HG02885 (cell line): ENCODE measurements around the gene TULP3.

ENCODE experiments used
- ATAC-seq: cut with Tn5 transposase; IDR thresholded peaks from one replicate; pipeline ENCODE4 v1.9.1; 2021; ENCODE audit warnings: mild to moderate bottlenecking; ENCODE audit not compliant: unreplicated experiment, poor library complexity

The TULP3 gene

DNA sequence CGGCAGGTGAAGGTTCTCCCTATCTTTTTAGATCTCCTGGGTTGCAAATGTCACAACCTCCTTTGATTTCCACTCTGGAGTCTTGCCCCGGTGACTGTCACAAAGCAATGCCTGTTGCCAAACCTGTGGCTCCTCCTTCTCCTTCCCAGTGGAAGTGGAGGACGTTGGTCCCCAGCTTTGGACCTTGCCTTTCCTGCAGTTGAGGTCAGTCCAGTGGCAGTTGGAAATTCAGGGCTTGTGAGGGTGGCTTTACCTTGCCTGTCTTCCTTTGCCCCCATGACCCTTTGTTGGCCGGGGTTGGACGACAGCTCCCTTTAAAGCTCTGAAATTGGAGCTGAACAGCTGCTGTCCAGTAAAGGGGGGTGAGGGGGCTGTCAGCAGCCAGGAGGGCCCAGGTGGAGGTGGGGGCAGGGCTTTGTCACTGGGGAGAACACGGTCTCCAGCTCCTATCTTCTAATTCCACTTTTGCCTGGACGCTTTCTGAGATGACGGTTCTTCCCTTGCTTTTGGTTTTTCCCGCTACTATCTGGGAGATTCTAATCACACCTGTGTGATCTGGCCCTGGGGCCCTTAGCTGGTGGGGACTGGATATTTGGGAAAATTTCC, 72.6 kb downstream of the TULP3 start:
- ATAC-seq, result no peak

DNA sequence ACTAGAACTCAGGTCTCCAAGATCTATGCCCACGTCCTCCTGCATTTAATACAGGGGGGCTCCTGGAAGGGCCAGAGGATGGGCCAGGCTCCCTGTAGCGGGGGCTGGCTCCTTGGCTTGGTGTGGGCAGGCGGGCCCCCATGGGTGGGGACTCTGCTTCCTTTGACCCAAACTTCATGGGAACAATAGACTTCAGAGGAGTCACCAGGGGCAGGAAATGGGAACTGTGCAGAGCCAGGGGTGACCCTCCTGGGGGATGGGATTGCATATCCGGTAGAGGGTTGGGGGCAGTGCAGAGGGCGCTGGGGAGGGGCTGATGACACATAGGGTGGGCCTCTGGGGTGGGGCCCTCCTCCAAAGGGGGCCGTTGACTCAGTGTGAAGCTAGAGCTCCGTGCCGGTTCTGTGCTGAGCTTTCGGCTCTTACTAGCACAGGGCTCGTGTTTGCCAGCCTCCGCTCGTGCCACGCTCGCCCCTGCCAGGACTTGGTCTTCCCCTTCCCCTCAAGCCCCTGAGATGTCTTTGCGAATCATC, 73.1 kb downstream of the TULP3 start:
- ATAC-seq, result no peak

DNA sequence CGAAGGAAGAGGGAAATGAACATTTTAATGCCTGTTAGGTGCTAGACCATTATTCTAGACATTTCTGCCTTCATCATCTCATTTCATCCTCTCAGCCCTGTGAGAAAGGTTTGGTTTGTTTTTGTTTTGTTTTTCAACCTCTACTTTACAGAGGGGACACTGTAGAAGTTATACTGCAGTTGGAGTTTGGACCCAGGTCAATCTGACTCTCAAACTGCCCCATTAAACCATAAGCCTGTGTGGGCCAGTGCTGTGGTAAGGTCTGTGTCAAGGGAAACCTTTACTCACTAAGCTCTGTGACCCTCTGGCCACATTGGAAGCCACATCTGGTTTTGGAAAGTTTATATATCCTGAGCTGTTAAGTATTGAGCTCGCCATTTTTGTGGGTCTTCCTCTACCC, 77.0 kb downstream of the TULP3 start:
- ATAC-seq, result no peak

DNA sequence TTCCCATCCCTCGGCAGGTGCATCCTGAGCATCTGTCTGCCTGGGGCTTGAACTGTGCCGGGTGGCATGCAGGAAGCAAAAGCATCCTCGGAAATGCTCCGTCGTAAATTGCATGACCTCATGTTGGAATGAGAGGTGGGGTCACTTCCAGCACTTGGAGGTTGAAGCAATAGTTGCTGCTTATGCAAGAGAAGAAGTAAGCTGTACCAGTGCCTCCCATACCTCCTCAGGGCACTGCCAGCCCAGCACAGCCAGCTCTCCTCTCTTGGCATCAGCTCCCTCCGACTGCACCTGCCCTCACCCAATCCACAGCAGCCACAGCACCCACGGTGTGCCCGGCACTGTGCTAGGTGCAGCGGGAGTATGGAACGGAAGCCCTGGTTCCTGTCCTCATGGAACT, 80.1 kb downstream of the TULP3 start:
- ATAC-seq, result no peak

DNA sequence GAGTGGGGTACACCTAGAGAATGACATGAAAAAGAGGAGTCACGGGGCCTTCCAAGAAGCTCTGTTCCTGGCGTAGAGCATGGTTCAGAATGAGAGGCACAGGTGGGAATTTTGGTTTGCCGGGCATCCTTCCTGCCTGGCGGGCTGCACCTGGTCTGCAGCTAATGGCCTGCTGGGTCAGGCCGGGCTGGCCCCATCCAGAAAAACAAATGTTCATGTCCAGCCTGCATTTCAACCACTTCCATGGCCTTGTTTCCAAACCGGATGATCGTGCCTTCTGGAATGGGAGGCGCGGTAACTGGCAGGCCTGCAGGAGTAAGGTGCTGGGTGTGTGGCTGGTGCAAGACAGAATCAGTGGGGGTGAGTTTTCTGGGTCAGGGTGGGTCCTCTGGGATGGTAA, 82.9 kb downstream of the TULP3 start:
- ATAC-seq, result no peak

DNA sequence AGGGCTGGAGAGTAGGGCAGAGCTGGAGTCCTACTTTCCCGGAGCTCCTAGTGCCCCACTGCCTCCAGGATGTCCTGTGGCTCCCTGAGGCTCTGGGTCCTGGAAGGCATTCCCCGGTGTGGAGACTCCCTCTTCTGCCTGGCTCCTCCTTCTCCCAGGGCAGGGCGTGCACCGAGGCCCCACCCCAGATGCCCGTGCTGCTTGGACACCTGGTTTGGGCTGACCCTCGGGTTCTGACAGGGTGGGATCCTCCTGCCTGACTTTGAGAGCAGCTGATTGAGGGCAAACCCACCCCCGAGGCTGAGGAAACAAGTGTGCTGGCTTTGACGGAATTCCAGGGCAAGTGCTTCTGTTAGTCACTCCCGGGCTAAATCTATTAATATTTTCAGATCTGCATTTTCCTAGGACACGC, 83.9 kb downstream of the TULP3 start:
- ATAC-seq, result no peak

DNA sequence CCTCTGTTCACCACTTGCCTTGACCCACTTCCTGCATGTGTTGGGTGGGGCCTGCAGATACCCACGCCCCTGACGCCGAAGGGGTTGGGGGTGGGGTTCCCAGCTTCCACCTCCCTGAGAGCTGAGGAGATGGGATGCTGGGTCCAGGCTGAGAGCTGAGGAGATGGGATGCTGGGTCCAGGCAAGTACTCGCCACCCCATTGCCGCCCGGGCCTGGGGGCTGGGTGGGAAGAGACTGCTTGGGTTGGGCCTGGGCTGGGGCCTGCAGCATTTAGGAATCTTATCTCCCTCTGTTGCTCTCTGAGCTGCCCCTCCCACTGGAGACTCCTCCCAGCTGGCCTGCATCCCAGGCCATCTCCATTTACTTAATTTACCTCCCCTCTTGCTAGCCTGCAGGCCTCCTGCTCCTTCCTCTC, 85.9 kb downstream of the TULP3 start:
- ATAC-seq, result no peak

DNA sequence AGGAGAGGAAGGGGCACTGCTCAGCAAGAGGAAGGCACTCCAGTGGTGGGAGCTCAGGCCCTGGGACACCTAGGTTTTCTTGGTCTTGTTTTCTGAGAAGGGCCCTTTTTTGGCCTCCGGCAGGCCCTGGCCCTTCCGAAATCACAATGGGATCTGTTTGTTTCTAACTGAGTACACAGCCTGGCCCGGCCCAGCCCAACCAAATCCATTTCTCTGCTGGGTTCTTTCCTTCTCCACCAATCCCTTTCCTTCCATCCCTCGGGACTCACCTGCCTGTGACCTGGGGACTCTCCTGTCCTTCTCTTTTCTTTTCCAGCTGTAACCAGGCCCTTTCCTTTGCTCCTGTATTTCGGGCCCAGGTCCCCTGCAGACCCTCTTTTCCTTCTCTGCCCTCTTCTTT, 87.1 kb downstream of the TULP3 start:
- ATAC-seq, result no peak

DNA sequence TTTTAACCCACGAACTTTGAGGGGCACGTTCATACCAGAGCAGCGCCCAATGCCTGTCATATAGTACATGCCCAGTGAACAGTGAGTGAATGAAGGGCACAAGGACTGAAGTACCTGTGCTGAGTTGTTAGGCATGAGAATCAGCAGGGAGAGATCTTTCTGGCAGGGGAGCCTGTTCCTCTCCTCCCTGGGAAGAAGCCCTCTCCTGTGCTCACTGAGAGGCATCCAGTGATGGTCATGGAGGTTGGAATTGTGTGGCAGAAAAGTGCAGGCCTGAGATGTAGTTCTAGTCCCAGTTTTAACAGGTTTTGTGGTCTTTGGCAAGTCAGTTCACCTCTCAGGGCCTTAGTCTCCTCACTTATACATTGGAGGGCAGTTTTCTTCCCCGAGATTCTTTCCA, 89.1 kb downstream of the TULP3 start:
- ATAC-seq, result no peak

DNA sequence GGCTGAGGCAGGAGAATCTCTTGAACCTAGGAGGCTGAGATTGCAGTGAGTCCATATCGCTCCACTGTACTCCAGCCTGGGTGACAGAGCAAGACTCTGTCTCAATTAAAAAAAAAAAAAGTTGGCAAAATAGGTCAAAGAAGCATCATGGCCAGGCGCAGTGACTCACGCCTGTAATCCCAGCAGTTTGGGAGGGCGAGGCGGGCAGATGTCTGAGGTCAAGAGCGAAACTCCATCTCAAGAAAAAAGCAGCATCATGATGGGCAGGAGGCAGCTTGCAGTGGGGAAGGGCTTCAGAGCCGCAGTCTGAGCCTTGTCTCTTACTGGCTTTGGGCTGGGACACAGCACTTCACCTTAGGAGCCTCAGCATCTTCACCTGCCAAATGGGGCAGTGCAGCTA, 89.9 kb downstream of the TULP3 start:
- no peak for ATAC-seq

DNA sequence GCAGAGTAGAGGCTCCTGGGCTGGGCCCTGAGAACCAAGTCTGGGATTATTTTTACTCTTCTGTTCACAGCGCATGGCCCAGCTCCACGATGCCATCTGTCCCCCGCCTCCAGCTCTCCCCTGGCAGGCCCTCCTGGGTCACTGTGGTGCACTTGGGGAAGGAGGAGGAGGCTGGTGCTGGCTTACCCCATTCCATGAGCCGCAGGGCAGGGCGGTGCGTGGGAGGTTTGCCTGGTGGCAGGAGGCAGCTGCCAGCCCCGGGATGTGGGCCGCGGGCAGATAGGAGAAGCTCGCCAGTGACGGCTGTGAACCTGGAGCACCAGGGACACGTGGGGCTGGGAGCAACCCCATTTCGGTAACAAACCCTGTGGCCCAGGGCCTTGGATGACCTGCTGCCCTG, 91.7 kb downstream of the TULP3 start:
- no peak for ATAC-seq

DNA sequence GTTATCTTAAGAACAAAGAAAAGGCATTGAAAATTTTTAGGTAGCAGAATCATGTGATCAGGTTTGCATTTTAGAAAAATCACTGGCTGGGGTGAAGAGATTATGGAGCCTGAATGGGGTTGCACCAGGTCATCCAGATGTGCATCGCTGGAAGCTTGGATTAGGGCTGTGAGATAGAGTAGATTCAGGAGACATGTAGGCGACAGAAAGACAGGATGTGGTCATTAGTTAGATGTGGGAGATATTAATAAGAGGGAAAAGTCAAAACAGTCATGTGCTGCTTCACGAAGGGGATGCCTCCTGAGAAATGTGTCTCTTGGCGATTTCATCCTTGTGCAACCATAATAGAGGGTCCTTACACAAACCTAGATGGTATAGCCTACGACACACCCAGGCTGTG, 93.6 kb downstream of the TULP3 start:
- no peak for ATAC-seq

DNA sequence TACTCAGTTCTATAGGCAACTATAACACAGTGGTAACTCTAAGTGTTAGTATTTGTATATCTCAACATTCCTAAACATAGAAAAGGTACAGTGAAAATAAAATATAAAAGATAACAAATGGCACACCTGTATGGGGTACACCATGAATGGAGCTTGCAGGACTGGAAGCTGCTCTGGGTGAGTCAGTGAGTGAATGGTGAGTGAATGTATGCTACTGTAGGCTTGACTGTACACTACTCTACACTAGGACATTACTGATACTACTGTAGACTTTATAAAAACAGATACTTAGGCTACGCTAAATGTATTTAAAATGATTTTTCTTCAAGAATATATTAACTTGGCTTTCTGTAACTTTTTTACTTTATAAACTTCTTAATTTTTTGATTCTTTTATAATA, 94.0 kb downstream of the TULP3 start:
- ATAC-seq, result no peak

DNA sequence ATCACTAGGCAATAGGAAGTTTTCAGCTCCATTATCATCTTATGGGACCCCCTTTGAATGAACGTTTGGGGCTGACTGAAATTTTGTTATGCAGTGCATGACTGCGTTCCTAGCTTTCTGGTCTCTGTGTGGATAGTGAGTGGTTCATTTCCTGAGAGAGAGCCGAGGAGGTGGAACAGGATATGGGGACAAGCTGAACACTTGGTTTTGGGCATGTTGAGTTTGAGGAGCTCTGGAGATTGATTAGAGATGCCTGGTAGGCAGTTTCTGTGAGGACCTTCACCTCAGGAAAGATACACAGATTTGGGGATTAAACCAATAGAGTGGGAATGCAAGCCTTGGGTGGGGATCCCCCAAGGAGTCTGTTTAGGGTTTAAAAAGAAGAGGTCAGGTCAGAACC, 96.2 kb downstream of the TULP3 start:
- ATAC-seq, result no peak

DNA sequence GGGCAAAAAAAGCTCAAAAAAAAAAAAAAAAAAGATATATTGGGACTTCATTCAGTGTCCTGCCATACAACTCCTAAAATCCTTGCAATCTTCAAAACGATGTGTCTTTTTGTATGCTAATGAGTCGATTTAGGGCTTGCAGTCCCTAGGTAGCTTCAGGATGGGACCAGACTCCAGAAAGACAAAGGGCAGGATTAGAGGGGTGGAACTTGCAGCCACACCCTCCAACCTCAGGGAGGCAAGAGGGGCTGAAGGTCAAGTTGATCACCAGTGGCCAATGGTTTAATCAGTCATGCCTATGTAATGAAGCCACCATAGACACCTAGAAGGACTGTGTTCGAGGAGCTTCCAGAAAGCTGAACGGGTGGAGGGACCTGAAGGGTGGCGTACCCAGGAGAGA, 97.8 kb downstream of the TULP3 start:
- ATAC-seq, result no peak
